ENCODE results near the gene CATSPERD.

Gene CATSPERD

DNA sequence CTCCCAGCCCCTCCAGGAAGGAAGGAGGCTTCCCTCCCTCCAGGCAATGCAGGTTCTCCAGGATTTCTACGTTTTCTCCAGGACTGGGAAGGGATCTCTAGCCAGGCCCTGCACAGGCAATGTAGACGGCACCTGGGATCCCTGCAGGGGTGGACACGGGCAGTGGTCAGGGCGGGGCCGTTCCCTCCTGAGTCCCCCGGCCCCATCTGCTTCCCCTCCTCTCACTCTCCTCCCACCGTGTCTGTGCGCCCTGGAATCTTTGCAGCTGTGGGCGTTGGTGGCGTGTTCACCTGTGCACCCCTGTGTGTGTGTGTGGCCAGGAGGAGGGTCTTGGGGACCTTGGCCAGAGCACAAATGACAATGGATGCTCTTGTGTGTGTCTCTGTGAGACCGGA lies 94.4 kb downstream of the CATSPERD start:
- TF ChIP-seq SIN3A (IDR thresholded peaks at IDR 0.05; ENCODE audit: borderline replicate concordance, insufficient read depth, low read length) (no peak), FOXP2 (optimal IDR thresholded peaks at IDR 0.05; ENCODE audit: borderline replicate concordance, extremely low read depth, extremely low read length, insufficient read depth) (no peak), TAF1 (IDR thresholded peaks at IDR 0.05; ENCODE audit: borderline replicate concordance, insufficient read depth, low read length) (no peak), POLR2AphosphoS5 (IDR thresholded peaks at IDR 0.05; ENCODE audit: low read depth, low read length) (no peak)
- TF ChIP-seq, protein P1, sequence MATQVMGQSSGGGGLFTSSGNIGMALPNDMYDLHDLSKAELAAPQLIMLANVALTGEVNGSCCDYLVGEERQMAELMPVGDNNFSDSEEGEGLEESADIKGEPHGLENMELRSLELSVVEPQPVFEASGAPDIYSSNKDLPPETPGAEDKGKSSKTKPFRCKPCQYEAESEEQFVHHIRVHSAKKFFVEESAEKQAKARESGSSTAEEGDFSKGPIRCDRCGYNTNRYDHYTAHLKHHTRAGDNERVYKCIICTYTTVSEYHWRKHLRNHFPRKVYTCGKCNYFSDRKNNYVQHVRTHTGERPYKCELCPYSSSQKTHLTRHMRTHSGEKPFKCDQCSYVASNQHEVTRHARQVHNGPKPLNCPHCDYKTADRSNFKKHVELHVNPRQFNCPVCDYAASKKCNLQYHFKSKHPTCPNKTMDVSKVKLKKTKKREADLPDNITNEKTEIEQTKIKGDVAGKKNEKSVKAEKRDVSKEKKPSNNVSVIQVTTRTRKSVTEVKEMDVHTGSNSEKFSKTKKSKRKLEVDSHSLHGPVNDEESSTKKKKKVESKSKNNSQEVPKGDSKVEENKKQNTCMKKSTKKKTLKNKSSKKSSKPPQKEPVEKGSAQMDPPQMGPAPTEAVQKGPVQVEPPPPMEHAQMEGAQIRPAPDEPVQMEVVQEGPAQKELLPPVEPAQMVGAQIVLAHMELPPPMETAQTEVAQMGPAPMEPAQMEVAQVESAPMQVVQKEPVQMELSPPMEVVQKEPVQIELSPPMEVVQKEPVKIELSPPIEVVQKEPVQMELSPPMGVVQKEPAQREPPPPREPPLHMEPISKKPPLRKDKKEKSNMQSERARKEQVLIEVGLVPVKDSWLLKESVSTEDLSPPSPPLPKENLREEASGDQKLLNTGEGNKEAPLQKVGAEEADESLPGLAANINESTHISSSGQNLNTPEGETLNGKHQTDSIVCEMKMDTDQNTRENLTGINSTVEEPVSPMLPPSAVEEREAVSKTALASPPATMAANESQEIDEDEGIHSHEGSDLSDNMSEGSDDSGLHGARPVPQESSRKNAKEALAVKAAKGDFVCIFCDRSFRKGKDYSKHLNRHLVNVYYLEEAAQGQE (IDR thresholded peaks at IDR 0.05; ENCODE audit: insufficient read depth in 1 of 2, low read depth in 2 of 2, low read length in 2 of 2), result no peak

DNA sequence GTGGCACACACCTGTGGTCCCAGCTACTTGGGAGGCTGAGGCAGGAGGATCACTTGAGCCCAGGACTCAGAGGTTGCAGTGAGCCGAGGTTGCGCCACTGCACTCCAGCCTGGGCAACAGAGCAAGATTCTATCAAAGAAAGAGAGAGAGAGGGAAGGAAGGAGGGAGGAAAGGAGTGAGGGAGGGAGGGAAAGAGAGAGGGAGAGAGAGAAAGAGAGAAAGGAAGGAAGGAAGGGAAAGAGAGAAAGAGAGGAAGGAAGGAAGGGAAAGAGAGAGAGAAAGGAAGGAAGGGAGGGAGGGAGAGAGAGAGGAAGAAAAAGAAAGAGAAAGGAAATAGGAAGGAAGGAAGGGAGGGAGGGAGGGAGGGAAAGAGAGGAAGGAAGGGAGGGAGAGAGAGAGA lies 96.8 kb downstream of the CATSPERD start:
- TF ChIP-seq FOXP2 (optimal IDR thresholded peaks at IDR 0.05; ENCODE audit: borderline replicate concordance, extremely low read depth, extremely low read length, insufficient read depth), result no peak
- TF ChIP-seq SIN3A (IDR thresholded peaks at IDR 0.05; ENCODE audit: borderline replicate concordance, insufficient read depth, low read length), result no peak
- TF ChIP-seq POLR2AphosphoS5 (IDR thresholded peaks at IDR 0.05; ENCODE audit: low read depth, low read length), result no peak

DNA sequence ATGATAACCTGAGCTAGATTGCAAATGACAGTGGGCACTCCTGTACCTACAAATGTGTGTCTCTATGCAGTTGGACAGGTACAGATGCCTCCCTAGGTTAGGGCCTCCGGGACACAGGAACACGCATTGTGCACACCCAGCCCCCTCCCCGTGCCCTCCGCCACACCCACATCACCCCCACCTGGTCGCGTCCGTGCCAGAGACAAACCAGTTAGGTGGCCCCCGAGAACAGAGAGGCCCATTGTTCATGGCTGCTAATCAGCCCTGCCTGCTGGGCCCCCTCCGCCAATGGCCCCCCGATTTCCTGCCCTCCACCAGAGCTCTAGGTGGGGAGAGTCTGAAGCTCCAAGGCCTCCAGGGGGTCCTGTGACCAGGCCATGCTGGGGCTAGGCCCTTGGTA lies 98.2 kb downstream of the CATSPERD start:
- TF ChIP-seq POLR2AphosphoS5 (IDR thresholded peaks at IDR 0.05; ENCODE audit: low read depth, low read length) (no peak), SIN3A (IDR thresholded peaks at IDR 0.05; ENCODE audit: borderline replicate concordance, insufficient read depth, low read length) (no peak), TAF1 (IDR thresholded peaks at IDR 0.05; ENCODE audit: borderline replicate concordance, insufficient read depth, low read length) (no peak), FOXP2 (optimal IDR thresholded peaks at IDR 0.05; ENCODE audit: borderline replicate concordance, extremely low read depth, extremely low read length, insufficient read depth) (no peak)
- TF ChIP-seq, protein P1 (IDR thresholded peaks at IDR 0.05; ENCODE audit: insufficient read depth in 1 of 2, low read depth in 2 of 2, low read length in 2 of 2), result no peak

DNA sequence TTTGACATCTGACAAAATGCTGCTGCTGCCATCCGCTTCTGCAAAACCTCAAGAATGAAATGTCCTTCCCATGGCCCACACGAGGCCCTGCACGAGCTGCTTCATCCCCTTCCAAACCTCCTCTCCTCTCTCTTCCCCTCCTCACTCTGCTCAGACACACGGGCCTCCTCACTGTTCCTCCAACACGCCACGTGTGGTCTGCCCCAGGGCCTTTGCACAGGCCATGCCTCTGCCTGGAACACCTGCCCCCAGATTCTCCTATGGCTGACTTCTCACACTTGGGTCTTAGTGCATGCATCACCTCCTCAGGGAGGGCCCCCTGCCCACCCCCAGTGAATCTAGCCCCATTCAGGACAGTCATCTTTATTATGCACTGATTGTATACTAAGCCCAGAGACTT lies 100.3 kb downstream of the CATSPERD start:
- TF ChIP-seq SIN3A (IDR thresholded peaks at IDR 0.05; ENCODE audit: borderline replicate concordance, insufficient read depth, low read length) (no peak), TAF1 (IDR thresholded peaks at IDR 0.05; ENCODE audit: borderline replicate concordance, insufficient read depth, low read length) (no peak), FOXP2 (optimal IDR thresholded peaks at IDR 0.05; ENCODE audit: borderline replicate concordance, extremely low read depth, extremely low read length, insufficient read depth) (no peak), POLR2AphosphoS5 (IDR thresholded peaks at IDR 0.05; ENCODE audit: low read depth, low read length) (no peak)
- TF ChIP-seq, protein P1 (IDR thresholded peaks at IDR 0.05; ENCODE audit: insufficient read depth in 1 of 2, low read depth in 2 of 2, low read length in 2 of 2), result no peak

DNA sequence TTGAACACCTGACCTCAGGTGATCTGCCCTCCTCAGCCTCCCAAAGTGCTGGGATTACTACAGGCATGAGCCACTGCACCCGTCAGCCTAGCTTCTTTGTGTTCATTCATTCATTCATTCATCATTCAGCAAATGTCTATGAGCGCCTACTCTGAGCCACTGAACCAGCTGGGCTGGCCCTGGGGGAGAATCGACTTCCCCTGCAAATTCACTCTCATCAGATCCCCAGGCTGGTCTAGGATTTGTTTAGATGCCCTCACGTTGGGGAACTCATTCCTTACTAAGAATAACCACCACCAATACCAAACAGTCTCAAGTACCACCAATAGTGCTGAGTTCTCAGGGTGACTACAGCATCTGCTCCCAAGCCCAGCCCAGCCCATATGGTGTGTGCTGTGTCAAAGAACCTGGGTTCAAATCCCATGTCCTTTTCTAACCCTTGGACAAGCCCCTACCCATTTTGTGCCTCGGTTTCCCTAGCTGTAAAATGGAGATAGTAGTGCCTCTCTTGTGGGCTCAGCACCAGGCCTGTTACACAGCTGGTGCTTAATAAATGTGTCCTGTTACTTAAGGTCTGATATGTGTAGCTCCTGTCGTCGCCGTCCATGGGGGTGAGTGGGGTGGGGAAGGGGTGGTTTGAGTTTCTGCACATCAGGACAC lies 101.2 kb downstream of the CATSPERD start:
- no peak for TF ChIP-seq POLR2AphosphoS5 (IDR thresholded peaks at IDR 0.05; ENCODE audit: low read depth, low read length)
- TF ChIP-seq, protein P1 (IDR thresholded peaks at IDR 0.05; ENCODE audit: insufficient read depth in 1 of 2, low read depth in 2 of 2, low read length in 2 of 2), result no peak
- TF ChIP-seq SIN3A (IDR thresholded peaks at IDR 0.05; ENCODE audit: borderline replicate concordance, insufficient read depth, low read length), result no peak
- TF ChIP-seq TAF1 (IDR thresholded peaks at IDR 0.05; ENCODE audit: borderline replicate concordance, insufficient read depth, low read length), result no peak
- no peak for TF ChIP-seq FOXP2 (optimal IDR thresholded peaks at IDR 0.05; ENCODE audit: borderline replicate concordance, extremely low read depth, extremely low read length, insufficient read depth)
